Medulla oblongata (tissue), 1 donor: ENCODE measurements around the gene APBB1IP.
"Not testable (repeated sequence)": the region's sequence is repeated elsewhere in the genome, so short reads cannot be mapped to it uniquely, and the experiment has no call there.

Experiments used
- DNase-seq: peaks from one replicate; pipeline ENCODE4 v3.0.0-alpha.2; 2015; ENCODE audit errors: extremely low spot score

Gene APBB1IP

GRCh38 chr10:26477501-26477900 lies 39.4 kb downstream of the APBB1IP start:
- no peak for DNase-seq

- DNase-seq, result no peak
Observed at GRCh38 chr10:26478061-26478460, 39.9 kb downstream of the APBB1IP start.

- no peak for DNase-seq
Observed at GRCh38 chr10:26479766-26480492, 41.8 kb downstream of the APBB1IP start.

GRCh38 chr10:26481315-26481692 lies 43.2 kb downstream of the APBB1IP start:
- DNase-seq, result no peak

- DNase-seq, result peak; percentile 63
Observed at GRCh38 chr10:26481914-26482550, 43.9 kb downstream of the APBB1IP start.

- DNase-seq, result no peak
Observed at GRCh38 chr10:26483554-26483953, 45.4 kb downstream of the APBB1IP start.

GRCh38 chr10:26485150-26485941 lies 47.2 kb downstream of the APBB1IP start:
- DNase-seq, result no peak

- no peak for DNase-seq
Observed at GRCh38 chr10:26486304-26486703, 48.2 kb downstream of the APBB1IP start.

GRCh38 chr10:26486990-26487850 lies 49.1 kb downstream of the APBB1IP start:
- DNase-seq, result no peak

GRCh38 chr10:26488344-26488743 lies 50.2 kb downstream of the APBB1IP start:
- DNase-seq, result no peak

GRCh38 chr10:26489081-26489480 lies 50.9 kb downstream of the APBB1IP start:
- DNase-seq, result no peak

- DNase-seq, result not testable (repeated sequence)
Observed at GRCh38 chr10:26490367-26490766, 52.2 kb downstream of the APBB1IP start.

- no peak for DNase-seq
Observed at GRCh38 chr10:26491276-26491675, 53.1 kb downstream of the APBB1IP start.

- no peak for DNase-seq
Observed at GRCh38 chr10:26491934-26492333, 53.8 kb downstream of the APBB1IP start.

GRCh38 chr10:26492725-26493124 lies 54.6 kb downstream of the APBB1IP start:
- DNase-seq, result not testable (repeated sequence)

GRCh38 chr10:26494018-26494417 lies 55.9 kb downstream of the APBB1IP start:
- DNase-seq, result no peak

GRCh38 chr10:26499426-26499825 lies 61.3 kb downstream of the APBB1IP start:
- DNase-seq, result no peak

GRCh38 chr10:26502986-26503385 lies 64.8 kb downstream of the APBB1IP start:
- DNase-seq, result no peak

- DNase-seq, result no peak
Observed at GRCh38 chr10:26503911-26504310, 65.8 kb downstream of the APBB1IP start.

GRCh38 chr10:26504429-26504828 lies 66.3 kb downstream of the APBB1IP start:
- DNase-seq, result not testable (repeated sequence)

GRCh38 chr10:26505491-26505890 lies 67.3 kb downstream of the APBB1IP start:
- DNase-seq, result no peak

- no peak for DNase-seq
Observed at GRCh38 chr10:26506736-26507135, 68.6 kb downstream of the APBB1IP start.
